ENCODE data around the gene ZNF778. TPM values are rescaled to one million over a fixed set of nuclear protein-coding genes. Genes with fewer than 3 reads are reported as not detected.

The ZNF778 gene
- total and polyA plus RNA-seq, 10 of the 15 experiments (the other 5 are each of a cell fraction or from before 2014, with no cell fraction given), result 0.20 to 9.7 (median 4.1) TPM

DNA sequence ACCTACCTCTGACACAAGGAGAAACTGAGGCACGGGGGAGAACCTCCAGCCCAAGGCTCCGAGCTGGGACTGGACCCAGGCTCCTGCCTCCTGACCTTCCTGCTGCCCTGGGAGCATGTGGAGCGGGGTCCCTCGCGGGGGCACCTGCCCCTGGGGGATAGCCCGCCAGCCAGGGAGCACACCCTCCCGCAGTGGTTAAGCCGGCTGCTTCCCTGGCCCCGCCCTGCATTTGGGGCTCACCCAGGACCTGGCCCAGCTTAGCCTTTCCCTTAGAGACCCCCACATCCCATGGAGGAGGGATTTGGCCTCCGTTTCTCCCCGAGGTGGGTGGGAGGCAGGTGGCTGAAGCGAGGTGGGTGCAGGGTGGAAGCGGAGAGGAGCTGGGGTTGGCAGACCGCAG, 47.7 kb upstream of the ZNF778 start (continued):
- TF ChIP-seq, protein P1, sequence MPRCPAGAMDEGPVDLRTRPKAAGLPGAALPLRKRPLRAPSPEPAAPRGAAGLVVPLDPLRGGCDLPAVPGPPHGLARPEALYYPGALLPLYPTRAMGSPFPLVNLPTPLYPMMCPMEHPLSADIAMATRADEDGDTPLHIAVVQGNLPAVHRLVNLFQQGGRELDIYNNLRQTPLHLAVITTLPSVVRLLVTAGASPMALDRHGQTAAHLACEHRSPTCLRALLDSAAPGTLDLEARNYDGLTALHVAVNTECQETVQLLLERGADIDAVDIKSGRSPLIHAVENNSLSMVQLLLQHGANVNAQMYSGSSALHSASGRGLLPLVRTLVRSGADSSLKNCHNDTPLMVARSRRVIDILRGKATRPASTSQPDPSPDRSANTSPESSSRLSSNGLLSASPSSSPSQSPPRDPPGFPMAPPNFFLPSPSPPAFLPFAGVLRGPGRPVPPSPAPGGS (IDR thresholded peaks at IDR 0.05; ENCODE audit: borderline replicate concordance, insufficient read depth, low read depth, low read length, poor library complexity, severe bottlenecking), result no peak
- TF ChIP-seq FOXK2 (IDR thresholded peaks at IDR 0.05), result no peak
- TF ChIP-seq ZNF274 (IDR thresholded peaks at IDR 0.05; ENCODE audit: insufficient read depth, insufficient read length), result no peak

DNA sequence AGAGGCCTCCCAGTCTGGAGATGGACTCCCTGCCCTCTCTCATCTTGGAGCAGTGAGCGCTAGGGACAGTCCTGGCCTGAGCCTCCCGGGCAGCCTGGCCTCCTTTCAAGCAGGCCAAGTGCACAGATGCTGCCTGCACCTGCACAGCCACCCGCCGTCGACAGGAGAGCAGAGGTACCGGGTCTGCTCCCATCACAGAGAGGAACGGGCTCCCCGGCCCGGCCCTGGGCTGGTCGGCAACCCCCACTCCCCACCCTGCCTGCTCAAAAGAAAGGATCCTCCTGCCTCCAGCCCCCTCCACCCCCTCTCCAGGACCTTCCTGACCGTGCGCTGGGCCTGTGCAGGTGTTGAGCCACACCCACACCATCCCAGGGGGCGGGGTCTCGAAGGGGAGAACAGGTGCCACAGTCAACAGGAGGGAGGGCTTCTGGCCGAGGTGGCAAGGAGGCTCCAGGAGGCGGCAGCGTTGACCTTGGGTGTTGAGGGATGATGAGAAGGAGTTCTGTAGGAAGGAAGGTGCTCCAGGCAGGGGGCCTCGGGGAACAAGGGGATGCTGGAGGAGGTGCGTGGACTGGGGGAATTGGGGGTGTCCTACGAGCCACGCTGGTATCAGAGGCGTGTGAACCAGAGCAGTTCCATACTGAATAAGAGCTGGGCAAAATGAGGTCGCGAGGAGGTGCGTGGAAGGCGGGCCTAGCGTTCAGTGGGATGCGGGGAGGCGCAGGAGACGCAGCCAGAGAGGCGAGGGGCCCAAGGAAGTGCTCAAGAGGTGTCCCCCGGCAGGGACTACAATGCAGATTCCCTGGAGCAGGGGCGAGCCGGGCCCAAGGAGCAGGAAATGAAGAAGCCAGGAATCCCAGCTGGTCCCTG, 46.9 kb upstream of the ZNF778 start:
- no peaks in the 10 kb centered on the region for H3K36me3 ChIP-seq (ENCODE audit: control insufficient read depth in 2 of 2, insufficient read depth in 2 of 2, low read length in 1 of 2)
- ChIA-PET SMC1A (ENCODE audit: uncharacterized antibody, unreplicated experiment) (no interaction called here), POLR2A (interaction anchor here (0.6 kb wide), 1 partner anchor 377 kb away, joined by 3 read pairs; no protein-coding TSS in a partner anchor), CTCF (interaction anchor here (0.7 to 1.5 kb wide), 4 partner anchors 47 to 355 kb away, joined by 3 to 4 read pairs (median 4); partner anchors contain the start of genes TRAPPC2L and ZNF778), RAD21 (ENCODE audit: unreplicated experiment) (interaction anchor here (0.8 to 1.4 kb wide), 9 partner anchors 22 to 433 kb away, joined by 3 to 7 read pairs (median 4); partner anchors contain the start of genes APRT, GALNS, TRAPPC2L and ZNF778)
- peak overlapping the region; percentile 81 for H3K4me2 ChIP-seq (ENCODE audit: control insufficient read depth, insufficient read depth)
- H3K4me1 ChIP-seq (ENCODE audit: control insufficient read depth, insufficient read depth, low read length), result peaks cover 7% of the 10 kb centered on the region
- no peaks in the 10 kb centered on the region for H3K9me3 ChIP-seq (replicated peaks; ENCODE audit: control insufficient read depth, insufficient read depth, low read length)
- H3K27ac ChIP-seq (ENCODE audit: control insufficient read depth, insufficient read depth), result no peak overlapping the region
- DNase-seq (ENCODE audit: low read depth, low spot score) (no peak), ATAC-seq (no peak), FAIRE-seq (no peak)
- intact Hi-C loops (cut with micrococcal nuclease; ENCODE audit: unreplicated experiment) (loop anchor here (2.0 kb wide), 1 partner anchor 46 kb away; the partner anchor contains the start of gene ZNF778), in situ Hi-C loops (cut with MboI) (no loop called here)
- no TSS peak for BruUV-seq (replicated peaks)
- no peak overlapping the region for H3K9ac ChIP-seq (ENCODE audit: control insufficient read depth, insufficient read depth, low read length)
- 0 out of 2 replicates have a peak overlapping the region, but pooled peaks have one; percentile 36 for H2AFZ ChIP-seq (ENCODE audit: control insufficient read depth, low read depth, low read length)
- no peak overlapping the region; the same call in 1 of the 2 replicates for H3K4me3 ChIP-seq
- H3K27me3 ChIP-seq (replicated peaks in 1 of 2; ENCODE audit: control insufficient read depth in 2 of 2, insufficient read depth in 2 of 2, low read length in 1 of 2), result peaks cover 0 to 8% of the 10 kb centered on the region in 2 experiments; a peak in 3 of 4 replicates
- H4K20me1 ChIP-seq (ENCODE audit: control insufficient read depth, insufficient read depth), result no peaks in the 10 kb centered on the region; the same call in 1 of the 2 replicates
- H3K79me2 ChIP-seq (ENCODE audit: control insufficient read depth, insufficient read depth, low read length), result no peaks in the 10 kb centered on the region
- 28% methylated on average over 29 of the region's 34 CpGs for WGBS (ENCODE audit: insufficient coverage, insufficient replicate concordance, low lambda C conversion rate, missing lambda C conversion rate)
- TF ChIP-seq, protein P2, sequence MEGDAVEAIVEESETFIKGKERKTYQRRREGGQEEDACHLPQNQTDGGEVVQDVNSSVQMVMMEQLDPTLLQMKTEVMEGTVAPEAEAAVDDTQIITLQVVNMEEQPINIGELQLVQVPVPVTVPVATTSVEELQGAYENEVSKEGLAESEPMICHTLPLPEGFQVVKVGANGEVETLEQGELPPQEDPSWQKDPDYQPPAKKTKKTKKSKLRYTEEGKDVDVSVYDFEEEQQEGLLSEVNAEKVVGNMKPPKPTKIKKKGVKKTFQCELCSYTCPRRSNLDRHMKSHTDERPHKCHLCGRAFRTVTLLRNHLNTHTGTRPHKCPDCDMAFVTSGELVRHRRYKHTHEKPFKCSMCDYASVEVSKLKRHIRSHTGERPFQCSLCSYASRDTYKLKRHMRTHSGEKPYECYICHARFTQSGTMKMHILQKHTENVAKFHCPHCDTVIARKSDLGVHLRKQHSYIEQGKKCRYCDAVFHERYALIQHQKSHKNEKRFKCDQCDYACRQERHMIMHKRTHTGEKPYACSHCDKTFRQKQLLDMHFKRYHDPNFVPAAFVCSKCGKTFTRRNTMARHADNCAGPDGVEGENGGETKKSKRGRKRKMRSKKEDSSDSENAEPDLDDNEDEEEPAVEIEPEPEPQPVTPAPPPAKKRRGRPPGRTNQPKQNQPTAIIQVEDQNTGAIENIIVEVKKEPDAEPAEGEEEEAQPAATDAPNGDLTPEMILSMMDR (IDR thresholded peaks at IDR 0.05 in 2 of 3, conservative IDR thresholded peaks at IDR 0.05 in 1 of 3; ENCODE audit: control insufficient read depth in 2 of 3, extremely low read depth in 1 of 3, insufficient read depth in 1 of 3, low read depth in 3 of 3, low read length in 3 of 3), result peak in 1 of 3 experiments; percentile 27; a peak in 1 of 6 replicates
- TF ChIP-seq NFXL1 (IDR thresholded peaks at IDR 0.05; ENCODE audit: borderline replicate concordance) (no peak), PAX5 (IDR thresholded peaks at IDR 0.05; ENCODE audit: borderline replicate concordance, low read depth, low read length) (no peak), LARP7 (IDR thresholded peaks at IDR 0.05) (0 out of 2 replicates have a peak, but pooled peaks have one; percentile 47)
- TF ChIP-seq, protein P3, sequence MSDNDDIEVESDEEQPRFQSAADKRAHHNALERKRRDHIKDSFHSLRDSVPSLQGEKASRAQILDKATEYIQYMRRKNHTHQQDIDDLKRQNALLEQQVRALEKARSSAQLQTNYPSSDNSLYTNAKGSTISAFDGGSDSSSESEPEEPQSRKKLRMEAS (IDR thresholded peaks at IDR 0.05; ENCODE audit: low read depth, low read length), result no peak
- TF ChIP-seq, protein P4, sequence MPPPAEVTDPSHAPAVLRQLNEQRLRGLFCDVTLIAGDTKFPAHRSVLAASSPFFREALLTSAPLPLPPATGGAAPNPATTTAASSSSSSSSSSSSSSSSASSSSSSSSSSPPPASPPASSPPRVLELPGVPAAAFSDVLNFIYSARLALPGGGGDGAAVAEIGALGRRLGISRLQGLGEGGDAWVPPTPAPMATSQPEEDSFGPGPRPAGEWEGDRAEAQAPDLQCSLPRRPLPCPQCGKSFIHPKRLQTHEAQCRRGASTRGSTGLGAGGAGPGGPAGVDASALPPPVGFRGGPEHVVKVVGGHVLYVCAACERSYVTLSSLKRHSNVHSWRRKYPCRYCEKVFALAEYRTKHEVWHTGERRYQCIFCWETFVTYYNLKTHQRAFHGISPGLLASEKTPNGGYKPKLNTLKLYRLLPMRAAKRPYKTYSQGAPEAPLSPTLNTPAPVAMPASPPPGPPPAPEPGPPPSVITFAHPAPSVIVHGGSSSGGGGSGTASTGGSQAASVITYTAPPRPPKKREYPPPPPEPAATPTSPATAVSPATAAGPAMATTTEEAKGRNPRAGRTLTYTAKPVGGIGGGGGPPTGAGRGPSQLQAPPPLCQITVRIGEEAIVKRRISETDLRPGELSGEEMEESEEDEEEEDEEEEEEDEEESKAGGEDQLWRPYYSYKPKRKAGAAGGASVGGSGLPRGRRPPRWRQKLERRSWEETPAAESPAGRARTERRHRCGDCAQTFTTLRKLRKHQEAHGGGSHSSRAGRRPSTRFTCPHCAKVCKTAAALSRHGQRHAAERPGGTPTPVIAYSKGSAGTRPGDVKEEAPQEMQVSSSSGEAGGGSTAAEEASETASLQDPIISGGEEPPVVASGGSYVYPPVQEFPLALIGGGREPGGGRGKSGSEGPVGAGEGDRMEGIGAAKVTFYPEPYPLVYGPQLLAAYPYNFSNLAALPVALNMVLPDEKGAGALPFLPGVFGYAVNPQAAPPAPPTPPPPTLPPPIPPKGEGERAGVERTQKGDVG (CRISPR knock-in tag; IDR thresholded peaks at IDR 0.05), result no peak
- TF ChIP-seq, protein P5, sequence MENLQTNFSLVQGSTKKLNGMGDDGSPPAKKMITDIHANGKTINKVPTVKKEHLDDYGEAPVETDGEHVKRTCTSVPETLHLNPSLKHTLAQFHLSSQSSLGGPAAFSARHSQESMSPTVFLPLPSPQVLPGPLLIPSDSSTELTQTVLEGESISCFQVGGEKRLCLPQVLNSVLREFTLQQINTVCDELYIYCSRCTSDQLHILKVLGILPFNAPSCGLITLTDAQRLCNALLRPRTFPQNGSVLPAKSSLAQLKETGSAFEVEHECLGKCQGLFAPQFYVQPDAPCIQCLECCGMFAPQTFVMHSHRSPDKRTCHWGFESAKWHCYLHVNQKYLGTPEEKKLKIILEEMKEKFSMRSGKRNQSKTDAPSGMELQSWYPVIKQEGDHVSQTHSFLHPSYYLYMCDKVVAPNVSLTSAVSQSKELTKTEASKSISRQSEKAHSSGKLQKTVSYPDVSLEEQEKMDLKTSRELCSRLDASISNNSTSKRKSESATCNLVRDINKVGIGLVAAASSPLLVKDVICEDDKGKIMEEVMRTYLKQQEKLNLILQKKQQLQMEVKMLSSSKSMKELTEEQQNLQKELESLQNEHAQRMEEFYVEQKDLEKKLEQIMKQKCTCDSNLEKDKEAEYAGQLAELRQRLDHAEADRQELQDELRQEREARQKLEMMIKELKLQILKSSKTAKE (IDR thresholded peaks at IDR 0.05; ENCODE audit: low read depth, poor library complexity, severe bottlenecking), result no peak

All from GM12878 (cell line).